IMR-90 (cell line): ENCODE data around the gene ZMIZ1. TPM values are rescaled to one million over a fixed set of nuclear protein-coding genes. Genes with fewer than 3 reads are reported as not detected.

Experiments used
- ATAC-seq: fragments of 200-7000 bp; cut with Tn5 transposase; 2 replicates; pipeline ENCODE4 v1.9.1; 2020; ENCODE audit warnings: low read depth, mild to moderate bottlenecking, moderate library complexity
- BruUV-seq: library from RNA; stranded (reverse); fragments of 400-500 nt; replicated peaks from 2 replicates; lab custom pipeline; 2021; lab: Mats Ljungman, UMichigan
- CTCF ChIA-PET: fragments of 300-600 bp; formaldehyde crosslinking; extraction: SDS; loops from one replicate; lab custom pipeline; 2021; ENCODE audit warnings: antibody characterized with exemption; lab: Yijun Ruan, JAX
- POLR2A ChIA-PET: fragments of 300-600 bp; sonication (Branson Sonifier 250); formaldehyde crosslinking; loops from one replicate; lab custom pipeline; 2022; ENCODE audit warnings: antibody characterized with exemption; ENCODE audit not compliant: unreplicated experiment; lab: Charles Lee
- DNase-seq: peaks from one replicate; pipeline ENCODE4 v3.0.0; 2013
- H2AFZ ChIP-seq: replicated peaks from 2 replicates; pipeline ENCODE3; 2013; ENCODE audit warnings: low read length, mild to moderate bottlenecking; ENCODE audit not compliant: poor library complexity
- H2AK5ac ChIP-seq: 2 replicates; pipeline ENCODE4 v1.6.1; 2013; ENCODE audit warnings: low read depth, low read length, inconsistent platforms
- H2AK9ac ChIP-seq: replicated peaks from 2 replicates; pipeline ENCODE3; 2013; ENCODE audit warnings: mild to moderate bottlenecking, low read depth, low read length, moderate library complexity; ENCODE audit not compliant: poor library complexity
- H2BK120ac ChIP-seq: 2 replicates; pipeline ENCODE4 v1.6.1; 2013; ENCODE audit warnings: low read depth, low read length, inconsistent platforms
- H2BK15ac ChIP-seq: 3 replicates; pipeline ENCODE4 v1.6.1; 2013; ENCODE audit warnings: low read depth, low read length, inconsistent platforms
- H2BK20ac ChIP-seq: 2 replicates; pipeline ENCODE4 v1.6.1; 2013; ENCODE audit warnings: low read depth, mild to moderate bottlenecking, inconsistent platforms, low read length, moderate library complexity
- H2BK5ac ChIP-seq: 2 replicates; pipeline ENCODE4 v1.6.1; 2013; ENCODE audit warnings: mild to moderate bottlenecking, low read depth, low read length, inconsistent platforms; ENCODE audit not compliant: poor library complexity, severe bottlenecking
- H3K14ac ChIP-seq: replicated peaks from 2 replicates; pipeline ENCODE4 v1.6.1; 2013; ENCODE audit warnings: low read depth, low read length, inconsistent platforms
- H3K18ac ChIP-seq: 2 replicates; pipeline ENCODE4 v1.6.1; 2013; ENCODE audit warnings: low read depth, low read length, control low read depth
- H3K23ac ChIP-seq: 2 replicates; pipeline ENCODE4 v1.6.1; 2013; ENCODE audit warnings: low read depth, low read length, inconsistent platforms
- H3K27ac ChIP-seq: 2 replicates; pipeline ENCODE4 v1.5.1; 2013; ENCODE audit warnings: mild to moderate bottlenecking, control low read depth, low read length; ENCODE audit not compliant: insufficient read depth
- H3K27me3 ChIP-seq: 2 replicates; pipeline ENCODE4 v1.6.1; 2013; ENCODE audit warnings: low read length; ENCODE audit not compliant: control insufficient read depth, insufficient read depth
- H3K36me3 ChIP-seq: 2 replicates; pipeline ENCODE4 v1.6.1; 2013; ENCODE audit warnings: low read length, mixed read lengths; ENCODE audit not compliant: control insufficient read depth, insufficient read depth
- H3K4ac ChIP-seq: 2 replicates; pipeline ENCODE4 v1.6.1; 2013; ENCODE audit warnings: low read depth, low read length, inconsistent platforms
- H3K4me1 ChIP-seq: 2 replicates; pipeline ENCODE4 v1.6.1; 2013; ENCODE audit warnings: low read length, mixed read lengths; ENCODE audit not compliant: control insufficient read depth, insufficient read depth
- H3K4me2 ChIP-seq: 2 replicates; pipeline ENCODE4 v1.6.1; 2013; ENCODE audit warnings: low read depth, mild to moderate bottlenecking, control low read depth, low read length, moderate library complexity
- H3K4me3 ChIP-seq: 2 replicates; pipeline ENCODE4 v1.5.1; 2013; ENCODE audit warnings: low read depth, mild to moderate bottlenecking, control low read depth, low read length, moderate library complexity; ENCODE audit not compliant: insufficient read depth
- H3K56ac ChIP-seq: 2 replicates; pipeline ENCODE4 v1.6.1; 2013; ENCODE audit warnings: low read length, inconsistent platforms; ENCODE audit not compliant: insufficient read depth; ENCODE audit errors: extremely low read depth
- H3K79me1 ChIP-seq, 2 experiments: 2 replicates each; pipeline ENCODE4 v1.6.1; 2013; ENCODE audit warnings: low read length in 2 of 2, inconsistent platforms in 1 of 2, low read depth in 1 of 2
- H3K9ac ChIP-seq: 2 replicates; pipeline ENCODE4 v1.6.1; 2013; ENCODE audit warnings: low read depth, low read length, control low read depth
- H3K9me1 ChIP-seq: 2 replicates; pipeline ENCODE4 v1.6.1; 2013; ENCODE audit warnings: low read length, inconsistent platforms; ENCODE audit not compliant: insufficient read depth
- H3K9me3 ChIP-seq: 2 replicates; pipeline ENCODE4 v1.6.1; 2013; ENCODE audit warnings: low read length; ENCODE audit not compliant: control insufficient read depth, insufficient read depth
- H4K20me1 ChIP-seq: 2 replicates; pipeline ENCODE4 v1.6.1; 2013; ENCODE audit warnings: low read length, inconsistent platforms; ENCODE audit not compliant: insufficient read depth
- H4K5ac ChIP-seq: 2 replicates; pipeline ENCODE4 v1.6.1; 2013; ENCODE audit warnings: mild to moderate bottlenecking, low read depth, low read length, control low read depth
- H4K8ac ChIP-seq, 2 experiments: 2 replicates each; pipeline ENCODE4 v1.6.1; 2013; ENCODE audit warnings: low read depth in 2 of 2, low read length in 2 of 2, control low read depth in 1 of 2, inconsistent platforms in 1 of 2
- H4K91ac ChIP-seq: 2 replicates; pipeline ENCODE4 v1.6.1; 2013; ENCODE audit warnings: low read depth, low read length, inconsistent platforms; ENCODE audit not compliant: insufficient read depth
- FOS ChIP-seq: fragments of 150-350 bp; IDR thresholded peaks from 2 replicates; pipeline ENCODE4 v1.6.1; 2016; ENCODE audit warnings: low read depth, low read length
- MAFK ChIP-seq: IDR thresholded peaks from 2 replicates; pipeline ENCODE4 v1.6.1; 2012; ENCODE audit warnings: low read depth, low read length, improper control_type of control experiment
- MXI1 ChIP-seq: IDR thresholded peaks from 2 replicates; pipeline ENCODE4 v1.6.1; 2012; ENCODE audit warnings: low read depth, mild to moderate bottlenecking, low read length, moderate library complexity, borderline replicate concordance
- POLR2A ChIP-seq: IDR thresholded peaks from 2 replicates; pipeline ENCODE4 v1.6.1; 2012; ENCODE audit warnings: mild to moderate bottlenecking, low read depth, low read length
- RAD21 ChIP-seq: IDR thresholded peaks from 2 replicates; pipeline ENCODE4 v1.6.1; 2012; ENCODE audit warnings: low read length, improper control_type of control experiment
- RCOR1 ChIP-seq: IDR thresholded peaks from 2 replicates; pipeline ENCODE4 v1.6.1; 2012; ENCODE audit warnings: mild to moderate bottlenecking, low read length, improper control_type of control experiment; ENCODE audit not compliant: insufficient replicate concordance
- RFX5 ChIP-seq: IDR thresholded peaks from 2 replicates; pipeline ENCODE4 v1.8.0; 2012; ENCODE audit warnings: low read depth, mild to moderate bottlenecking, low read length, moderate library complexity
- SMC3 ChIP-seq: fragments of 150-350 bp; IDR thresholded peaks from 2 replicates; pipeline ENCODE4 v1.6.1; 2016; ENCODE audit warnings: low read depth, mild to moderate bottlenecking, antibody characterized with exemption, low read length, moderate library complexity
- USF2 ChIP-seq: fragments of 150-350 bp; IDR thresholded peaks from 2 replicates; pipeline ENCODE4 v1.6.1; 2017; ENCODE audit warnings: mild to moderate bottlenecking, antibody characterized with exemption, low read length, low read depth
- WGBS, 2 experiments: methylation state at CpG; one replicate each; pipeline versions ENCODE4 v1.1.5 to v1.1.7; 2013; ENCODE audit warnings: missing lambda C conversion rate in 2 of 2; ENCODE audit not compliant: insufficient read length in 1 of 2; ENCODE audit errors: extremely low coverage in 2 of 2; 5-methylcytosine and 5-hydroxymethylcytosine counted together
- dilution Hi-C: fragments of 300-500 bp; cut with HindIII; formaldehyde crosslinking; loops from one replicate; pipeline ENCODE4 v1.14.3; 2018; ENCODE audit warnings: low sequenced_read_pairs; ENCODE audit not compliant: unreplicated experiment
- in situ Hi-C: fragments of 300-500 bp; cut with MboI; formaldehyde crosslinking; loops from 3 replicates; pipeline ENCODE4 v1.14.3; 2019; ENCODE audit warnings: low sequenced_read_pairs, inconsistent platforms, mixed read lengths
- intact Hi-C: fragments of 100-400 bp; cut with micrococcal nuclease; formaldehyde crosslinking; loops from 2 replicates; pipeline ENCODE4 v1.10.0; 2022
- polyA plus RNA-seq, 3 experiments: library from polyadenylated mRNA; depleted of rRNA; stranded (reverse); fragments of >200 nt; gene quantifications; 2 replicates each; pipeline ENCODE4 v1.2.3, GENCODE V29; 2012; ENCODE audit warnings: low replicate concordance in 1 of 3
- total RNA-seq: library from RNA; depleted of rRNA; stranded (reverse); fragments of >200 nt; gene quantifications from 2 replicates; pipeline ENCODE4 v1.2.3, GENCODE V29; 2012
- TF ChIP-seq, protein P1 (sequence below): conservative IDR thresholded peaks from 2 replicates; pipeline ENCODE4 v1.5.1; 2012; ENCODE audit warnings: mild to moderate bottlenecking, low read depth, low read length, improper control_type of control experiment

ZMIZ1 gene
- total and polyA plus RNA-seq, 2 of the 4 experiments (the other 2 are of a cell fraction) = 6.6 to 48.7 TPM

- Histone ChIP-seq H3K9me1 (peaks cover 4% of the 10 kb centered on the region; the same call in 1 of the 2 replicates), H4K20me1 (no peaks in the 10 kb centered on the region; the same call in 1 of the 2 replicates), H3K14ac (no peak overlapping the region), H3K56ac (no peak overlapping the region), H3K4me2 (no peak overlapping the region), H3K18ac (no peak overlapping the region), H2BK120ac (no peak overlapping the region), H3K23ac (no peak overlapping the region), H3K79me1 (no peaks in the 10 kb centered on the region), H2BK15ac (no peak overlapping the region), H3K27me3 (no peaks in the 10 kb centered on the region), H2AK5ac (no peak overlapping the region), H4K5ac (no peak overlapping the region), H3K36me3 (no peaks in the 10 kb centered on the region), H3K9ac (no peak overlapping the region), H3K4ac (no peak overlapping the region), H4K91ac (no peak overlapping the region), H2AFZ (no peak overlapping the region), H4K8ac (no peak overlapping the region), H2AK9ac (no peak overlapping the region), H3K27ac (no peak overlapping the region), H3K4me1 (peaks cover 6% of the 10 kb centered on the region; the same call in 1 of the 2 replicates), H3K4me3 (no peak overlapping the region), H2BK5ac (no peak overlapping the region), H2BK20ac (no peak overlapping the region), H3K9me3 (peaks cover 8% of the 10 kb centered on the region)
- intact Hi-C loops (no loop called here), in situ Hi-C loops (no loop called here), dilution Hi-C loops (no loop called here)
- POLR2A ChIA-PET = no interaction called here
- TF ChIP-seq RCOR1 (no peak), RAD21 (no peak), POLR2A (no peak), MAFK (no peak), SMC3 (no peak), USF2 (no peak), MXI1 (no peak), FOS (no peak), RFX5 (no peak)
- TF ChIP-seq, protein P1, sequence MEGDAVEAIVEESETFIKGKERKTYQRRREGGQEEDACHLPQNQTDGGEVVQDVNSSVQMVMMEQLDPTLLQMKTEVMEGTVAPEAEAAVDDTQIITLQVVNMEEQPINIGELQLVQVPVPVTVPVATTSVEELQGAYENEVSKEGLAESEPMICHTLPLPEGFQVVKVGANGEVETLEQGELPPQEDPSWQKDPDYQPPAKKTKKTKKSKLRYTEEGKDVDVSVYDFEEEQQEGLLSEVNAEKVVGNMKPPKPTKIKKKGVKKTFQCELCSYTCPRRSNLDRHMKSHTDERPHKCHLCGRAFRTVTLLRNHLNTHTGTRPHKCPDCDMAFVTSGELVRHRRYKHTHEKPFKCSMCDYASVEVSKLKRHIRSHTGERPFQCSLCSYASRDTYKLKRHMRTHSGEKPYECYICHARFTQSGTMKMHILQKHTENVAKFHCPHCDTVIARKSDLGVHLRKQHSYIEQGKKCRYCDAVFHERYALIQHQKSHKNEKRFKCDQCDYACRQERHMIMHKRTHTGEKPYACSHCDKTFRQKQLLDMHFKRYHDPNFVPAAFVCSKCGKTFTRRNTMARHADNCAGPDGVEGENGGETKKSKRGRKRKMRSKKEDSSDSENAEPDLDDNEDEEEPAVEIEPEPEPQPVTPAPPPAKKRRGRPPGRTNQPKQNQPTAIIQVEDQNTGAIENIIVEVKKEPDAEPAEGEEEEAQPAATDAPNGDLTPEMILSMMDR = no peak
- CTCF ChIA-PET = no interaction called here
- ATAC-seq (no peak), DNase-seq (no peak)
- WGBS, 2 experiments = 83% methylated on average over 3 of the region's 9 CpGs; no CpG with 5 or more reads in 1 of the 2 experiments
- BruUV-seq = no TSS peak
These were observed 47.3 kb upstream of the ZMIZ1 start for GRCh38 chr10:79021331-79021907.
